Hematopoietic multipotent progenitor cell treated with erythropoietin and hydrocortisone succinate and interleukin-3 and kit ligand, for 17 days (in vitro differentiated cells): ENCODE measurements around the gene ENPP6.

ENCODE experiments used
- DNase-seq: peaks from one replicate; pipeline ENCODE4 v3.0.0-alpha.2; 2015; ENCODE audit warnings: low spot score

ENPP6 gene

GRCh38 chr4:184104419-184105101, 113.1 kb downstream of the ENPP6 start:
- no peak for DNase-seq

- no peak for DNase-seq
These were observed 114.0 kb downstream of the ENPP6 start for GRCh38 chr4:184103527-184104264.

GRCh38 chr4:184102927-184103326, 114.7 kb downstream of the ENPP6 start:
- no peak for DNase-seq

GRCh38 chr4:184102488-184102887, 115.2 kb downstream of the ENPP6 start:
- DNase-seq: no peak

- no peak for DNase-seq
These were observed 116.0 kb downstream of the ENPP6 start for GRCh38 chr4:184101711-184102110.

GRCh38 chr4:184100297-184100885, 117.3 kb downstream of the ENPP6 start:
- no peak for DNase-seq

- DNase-seq: no peak
These were observed 118.1 kb downstream of the ENPP6 start for GRCh38 chr4:184099535-184099966.

GRCh38 chr4:184099000-184099399, 118.7 kb downstream of the ENPP6 start:
- no peak for DNase-seq

GRCh38 chr4:184097815-184098214, 119.9 kb downstream of the ENPP6 start:
- DNase-seq: no peak

- no peak for DNase-seq
These were observed 120.5 kb downstream of the ENPP6 start for GRCh38 chr4:184097241-184097605.

- DNase-seq: no peak
These were observed 121.0 kb downstream of the ENPP6 start for GRCh38 chr4:184096561-184097240.

- DNase-seq: no peak
These were observed 123.0 kb downstream of the ENPP6 start for GRCh38 chr4:184094532-184095159.

- no peak for DNase-seq
These were observed 125.7 kb downstream of the ENPP6 start for GRCh38 chr4:184091986-184092385.

- DNase-seq: no peak
These were observed 127.1 kb downstream of the ENPP6 start for GRCh38 chr4:184090571-184090970.

- DNase-seq: no peak
These were observed 137.0 kb downstream of the ENPP6 start for GRCh38 chr4:184080674-184081073.

- DNase-seq: no peak
These were observed 142.8 kb downstream of the ENPP6 start for GRCh38 chr4:184074677-184075388.

- no peak for DNase-seq
These were observed 149.6 kb downstream of the ENPP6 start for GRCh38 chr4:184067931-184068554.

- no peak for DNase-seq
These were observed 150.9 kb downstream of the ENPP6 start for GRCh38 chr4:184066584-184067300.

GRCh38 chr4:184064877-184065276, 152.8 kb downstream of the ENPP6 start:
- DNase-seq: no peak

GRCh38 chr4:184062769-184063168, 154.9 kb downstream of the ENPP6 start:
- DNase-seq: no peak
